GM12892 (cell line): ENCODE results near the gene SLC7A11.

Experiments used
- POLR2A ChIP-seq: IDR thresholded peaks from 2 replicates; pipeline ENCODE4 v1.6.1; 2011; ENCODE audit warnings: low read depth, low read length, control low read depth
- POLR2AphosphoS5 ChIP-seq: IDR thresholded peaks from 2 replicates; pipeline ENCODE4 v1.6.1; 2011; ENCODE audit warnings: low read depth, low read length, control low read depth
- TAF1 ChIP-seq: IDR thresholded peaks from 2 replicates; pipeline ENCODE4 v1.6.1; 2011; ENCODE audit warnings: low read depth, mild to moderate bottlenecking, control low read depth, low read length, borderline replicate concordance

DNA sequence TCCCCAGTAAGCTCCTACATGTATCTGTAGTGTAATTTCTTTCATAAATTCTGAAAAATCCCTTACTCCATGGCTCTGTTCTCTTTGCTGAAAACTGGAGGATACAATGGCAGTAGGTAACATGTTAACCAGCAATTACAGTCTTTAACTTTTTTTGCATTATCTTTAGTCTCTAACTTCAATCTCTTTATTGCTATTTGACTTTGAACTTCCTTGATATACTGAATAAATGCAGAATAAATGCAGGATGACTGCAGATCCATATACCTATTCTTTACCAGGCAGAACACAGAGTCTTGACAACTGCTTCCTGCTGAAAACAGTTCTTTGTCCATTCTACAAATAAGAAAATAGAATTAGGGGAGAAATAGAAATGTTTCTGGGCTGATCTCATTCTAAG, 101.3 kb downstream of the SLC7A11 start:
- no peak for TF ChIP-seq POLR2AphosphoS5
- TF ChIP-seq POLR2A: no peak
- TF ChIP-seq TAF1: no peak
